H4 (cell line): Measurements from ENCODE around the gene DHX8. TPM values are rescaled to one million over a fixed set of nuclear protein-coding genes. Genes with fewer than 3 reads are reported as not detected.
"Not testable (repeated sequence)": the region's sequence is repeated elsewhere in the genome, so short reads cannot be mapped to it uniquely, and the experiment has no call there.

Experiments
- DNase-seq: peaks from one replicate; pipeline ENCODE4 v3.0.0-alpha.2; 2015; ENCODE audit warnings: low spot score
- total RNA-seq: library from RNA; depleted of rRNA; stranded (reverse); fragments of >200 nt; shearing (Covaris generic); gene quantifications from 2 replicates; pipeline ENCODE4 v1.2.3, GENCODE V29; 2014; rRNA removed

DHX8 gene
- 32.9 and 36.9 TPM in 2 replicates for total RNA-seq

DNA sequence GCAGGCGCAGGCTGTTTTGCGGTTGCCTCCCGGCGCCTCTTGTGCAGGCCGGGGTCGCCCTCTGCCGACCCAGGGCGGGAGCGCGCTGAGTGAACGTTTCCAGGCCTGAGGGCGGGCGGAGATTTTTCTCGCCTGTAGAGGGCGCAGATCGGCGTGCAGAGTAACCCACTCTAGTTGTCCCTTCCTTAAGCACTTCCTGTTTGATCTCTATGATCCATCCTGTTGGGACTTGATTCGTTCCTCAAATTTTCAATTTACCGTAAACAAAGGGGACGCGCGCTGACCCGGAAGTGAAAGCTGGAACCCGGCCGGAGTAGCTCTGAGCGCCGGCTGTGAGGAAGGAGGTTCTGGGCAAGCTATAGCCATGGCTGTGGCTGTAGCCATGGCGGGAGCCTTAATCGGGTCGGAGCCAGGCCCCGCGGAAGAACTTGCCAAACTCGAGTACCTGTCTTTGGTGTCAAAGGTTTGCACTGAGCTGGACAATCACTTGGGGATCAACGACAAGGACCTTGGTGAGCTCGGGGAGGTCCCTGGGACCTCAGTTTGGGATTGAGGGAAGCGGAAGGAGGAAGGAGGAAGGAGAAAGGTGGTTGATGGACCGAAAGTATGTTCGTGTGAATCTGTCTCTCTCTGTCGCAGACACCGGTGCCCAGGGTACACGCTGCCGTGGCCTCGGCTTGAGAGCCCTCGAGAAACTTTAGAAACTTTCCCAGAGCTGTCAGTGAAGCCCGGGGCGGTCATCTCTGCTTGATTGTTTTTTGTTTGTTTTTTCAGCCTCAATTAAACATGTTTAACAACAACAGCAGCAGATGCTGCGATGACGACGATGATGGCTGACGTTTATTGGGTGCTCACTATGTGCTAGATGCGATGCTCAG lies at the start of gene DHX8:
TSS of gene DHX8 (plus strand) at position 302 of the 878 bp plus-strand sequence. CDS start at position 365, 63 bp downstream.
- DNase-seq: peak; percentile 99

DNA sequence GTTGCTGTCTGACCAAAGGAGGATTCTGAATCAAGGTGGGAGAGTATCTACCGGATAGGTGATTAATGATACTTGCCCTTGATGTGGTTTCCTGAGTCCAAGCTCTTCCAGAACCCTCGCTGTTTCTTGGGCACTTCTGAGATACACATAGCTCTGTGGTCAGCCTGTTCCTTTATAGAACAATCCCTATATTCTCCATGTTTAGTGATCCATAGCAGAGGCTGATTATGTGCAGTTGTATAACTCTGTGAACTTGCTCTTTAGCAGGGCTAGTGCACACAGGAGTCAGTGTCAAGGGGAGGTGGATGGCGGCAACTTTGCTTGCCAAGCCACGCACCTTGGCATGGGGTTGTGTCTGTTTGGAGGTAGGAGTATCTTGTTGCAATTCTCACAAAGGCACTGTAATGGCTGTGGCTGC lies 48.9 kb upstream of the DHX8 start:
- DNase-seq: no peak

- DNase-seq: no peak
Observed at GRCh38 chr17:43437756-43438155, 46.0 kb upstream of the DHX8 start.

DNA sequence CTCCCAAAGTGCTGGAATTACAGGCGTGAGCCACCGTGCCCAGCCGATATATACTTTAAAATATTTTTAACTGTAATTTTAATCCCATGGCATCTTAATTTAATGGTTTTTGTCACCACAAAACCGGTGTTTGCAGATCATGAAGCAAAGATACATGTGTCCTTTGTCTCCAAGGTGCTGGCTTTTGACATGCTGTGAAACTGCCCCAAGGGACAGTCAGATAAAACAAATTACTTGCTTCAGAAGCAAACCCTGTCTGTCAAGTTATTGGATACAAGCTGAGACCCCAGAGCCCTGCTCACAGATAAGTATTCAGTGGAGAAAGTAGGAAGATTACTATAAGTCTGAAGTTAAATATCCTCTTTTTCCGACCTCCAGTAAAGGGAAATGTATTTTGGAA lies 45.1 kb upstream of the DHX8 start:
- DNase-seq: no peak

DNA sequence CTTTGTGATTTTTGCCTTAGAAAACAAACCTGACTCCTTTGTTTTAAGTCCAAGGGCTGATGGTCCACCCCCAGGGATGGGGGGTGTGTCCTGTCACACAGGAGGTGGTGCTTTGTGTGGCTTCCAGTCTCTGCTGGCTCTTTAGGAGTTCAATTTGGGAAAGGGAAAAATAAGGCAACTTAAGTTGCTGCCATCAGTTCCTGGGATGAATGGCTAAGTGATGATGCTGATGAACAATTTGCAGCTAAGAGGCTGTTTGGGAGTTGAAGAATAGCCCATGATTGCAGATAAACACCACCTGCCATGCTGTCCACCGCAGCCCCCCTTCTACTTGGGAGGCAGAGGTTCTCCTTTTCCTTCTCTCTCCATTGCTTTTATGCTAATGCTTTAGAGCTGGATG lies 44.7 kb upstream of the DHX8 start:
- DNase-seq: no peak

DNA sequence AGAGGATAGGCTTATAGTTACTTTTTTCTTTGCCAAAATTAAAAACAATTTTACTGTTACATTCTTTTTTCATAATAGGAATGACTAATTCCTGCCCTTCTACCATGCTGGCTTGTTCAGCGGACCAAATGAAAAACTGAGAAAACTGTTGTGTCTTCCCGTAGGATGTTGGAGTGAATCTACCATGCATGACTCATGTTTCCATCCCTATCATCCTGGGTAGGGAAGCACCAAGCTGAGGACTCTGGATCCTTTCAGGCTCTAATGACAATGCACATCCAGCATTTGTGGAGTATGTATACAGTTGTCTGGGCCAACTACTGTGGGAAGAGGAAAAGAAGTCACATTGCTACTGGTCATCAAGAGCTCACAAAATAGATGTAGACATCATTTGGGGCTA lies 41.1 kb upstream of the DHX8 start:
- DNase-seq: no peak

GRCh38 chr17:43443381-43443780 lies 40.4 kb upstream of the DHX8 start:
- DNase-seq: no peak

- DNase-seq: peak; percentile 84
Observed at GRCh38 chr17:43444223-43445008, 39.4 kb upstream of the DHX8 start.

DNA sequence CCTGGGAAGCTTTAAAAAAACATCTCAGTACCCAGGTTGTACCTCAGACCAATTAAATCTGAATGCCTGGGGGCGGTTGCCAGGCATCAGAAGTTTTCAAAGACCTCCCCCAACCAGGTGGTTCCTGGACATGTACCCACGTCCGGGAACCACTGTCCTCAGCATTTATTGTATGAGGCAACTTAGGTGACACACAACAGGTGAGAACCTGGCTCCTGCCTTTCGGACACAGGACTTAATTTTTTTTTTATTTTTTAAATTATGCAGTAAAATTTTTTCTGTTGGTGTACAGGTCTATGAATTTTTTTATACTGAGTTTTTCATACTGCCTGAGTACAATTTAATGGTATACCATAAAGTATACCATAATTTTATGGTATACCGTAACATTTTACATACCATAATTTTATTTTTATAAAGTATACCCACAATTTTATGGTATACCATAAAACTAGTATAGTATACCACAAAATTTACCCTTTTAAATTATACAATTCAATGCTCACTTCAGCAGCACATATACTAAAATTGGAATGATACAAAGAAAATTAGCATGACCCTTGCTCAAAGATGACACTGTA lies 38.7 kb upstream of the DHX8 start:
- no peak for DNase-seq

GRCh38 chr17:43446773-43447172 lies 37.0 kb upstream of the DHX8 start:
- DNase-seq: no peak

- no peak for DNase-seq
Observed at GRCh38 chr17:43448720-43449469, 34.9 kb upstream of the DHX8 start.

DNA sequence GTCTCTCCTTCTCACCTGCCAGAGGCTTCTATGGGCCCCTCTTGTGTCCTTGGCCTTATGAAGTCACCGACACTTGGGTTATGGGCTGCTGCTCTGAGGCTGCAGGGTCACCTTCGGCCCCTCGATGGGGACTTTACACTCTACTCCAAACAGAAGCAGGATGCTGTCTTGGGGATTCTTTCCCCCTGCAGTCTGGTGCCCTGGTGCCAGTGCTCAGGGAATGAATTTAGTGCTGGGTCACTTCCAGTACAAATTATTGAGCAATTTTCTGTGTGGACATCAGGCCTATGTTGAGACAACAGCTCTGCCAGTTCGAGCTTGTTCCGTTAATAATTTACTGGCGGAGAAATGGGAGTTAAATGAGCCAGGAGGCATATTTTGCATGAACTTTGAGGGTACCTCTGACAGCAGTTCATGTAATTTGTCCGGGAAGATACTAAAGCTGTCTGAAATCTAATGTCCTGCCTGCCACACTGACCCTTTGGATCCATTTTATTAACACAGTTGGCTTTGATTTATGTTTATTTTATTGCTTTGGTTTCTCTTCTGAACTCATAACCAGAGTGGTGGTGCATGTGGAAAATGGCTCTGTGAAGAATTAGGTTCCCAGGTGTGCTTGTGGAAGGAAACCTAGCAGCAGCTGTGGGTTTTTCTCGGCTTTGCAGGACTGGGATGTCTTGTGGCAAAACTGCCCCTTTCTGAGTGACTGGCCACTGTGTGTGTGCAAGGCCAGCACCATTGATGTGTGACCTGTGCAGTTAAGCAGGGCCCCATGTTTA lies 34.1 kb upstream of the DHX8 start:
- no peak for DNase-seq

GRCh38 chr17:43450791-43451190 lies 33.0 kb upstream of the DHX8 start:
- not testable (repeated sequence) for DNase-seq

- DNase-seq: not testable (repeated sequence)
Observed at GRCh38 chr17:43451741-43452140, 32.0 kb upstream of the DHX8 start.

- DNase-seq: no peak
Observed at GRCh38 chr17:43453331-43453812, 30.4 kb upstream of the DHX8 start.

- DNase-seq: no peak
Observed at GRCh38 chr17:43454868-43455267, 28.9 kb upstream of the DHX8 start.

GRCh38 chr17:43456029-43456428 lies 27.7 kb upstream of the DHX8 start:
- DNase-seq: no peak

DNA sequence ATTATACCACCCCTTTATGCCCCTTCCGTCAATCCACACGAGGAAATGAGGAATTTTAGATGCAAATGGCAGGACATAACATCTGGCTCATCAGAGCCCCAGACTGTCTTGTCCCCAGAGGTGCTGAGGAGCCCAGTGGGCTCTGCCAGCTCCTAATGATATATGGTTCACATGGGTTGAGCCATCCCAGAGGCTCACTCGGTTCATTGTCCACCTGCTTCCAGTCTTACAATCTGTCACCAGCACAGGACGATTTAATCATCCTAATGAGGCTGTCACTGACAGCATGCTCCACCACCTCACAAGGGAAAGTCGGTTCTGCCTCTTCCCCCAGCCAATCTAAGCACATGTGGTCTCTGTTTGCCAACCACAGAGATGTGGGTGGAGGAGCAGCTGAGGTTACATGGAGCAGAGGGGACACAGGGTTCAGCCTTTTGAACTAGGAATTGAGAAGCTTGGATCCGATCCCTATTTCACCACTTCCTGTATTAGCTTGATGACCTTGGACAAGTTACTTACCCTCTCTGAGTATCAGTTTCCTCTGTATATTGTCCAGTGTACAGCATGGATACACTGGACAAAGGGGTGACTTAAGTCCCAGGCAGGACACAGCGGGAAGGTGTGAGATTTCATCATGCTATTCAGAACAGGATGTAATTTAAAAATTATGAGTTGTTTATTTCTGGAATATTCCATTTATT lies 27.0 kb upstream of the DHX8 start:
- DNase-seq: peak; percentile 77

- DNase-seq: no peak
Observed at GRCh38 chr17:43457362-43457692, 26.4 kb upstream of the DHX8 start.

DNA sequence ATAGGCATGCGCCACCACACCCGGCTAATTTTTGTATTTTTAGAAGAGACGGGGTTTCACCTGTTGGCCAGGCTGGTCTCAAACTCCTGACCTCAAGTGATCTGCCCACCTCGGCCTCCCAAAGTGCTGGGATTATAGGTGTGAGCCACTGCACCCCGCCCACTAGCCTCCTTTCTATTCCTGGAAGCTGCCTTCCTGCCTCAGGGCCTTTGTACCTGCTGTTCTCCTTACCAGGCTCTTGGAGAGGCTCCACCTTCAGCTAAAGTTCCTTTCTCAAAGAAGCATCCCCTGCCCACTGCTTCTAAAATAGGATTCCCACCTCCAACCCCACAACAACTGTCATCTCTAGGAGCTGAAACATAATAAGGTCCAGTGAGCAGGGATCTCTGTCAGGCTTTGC lies 23.9 kb upstream of the DHX8 start:
- DNase-seq: not testable (repeated sequence)
